ENCODE results near the gene EVX2.

- TF ChIP-seq, protein P1, sequence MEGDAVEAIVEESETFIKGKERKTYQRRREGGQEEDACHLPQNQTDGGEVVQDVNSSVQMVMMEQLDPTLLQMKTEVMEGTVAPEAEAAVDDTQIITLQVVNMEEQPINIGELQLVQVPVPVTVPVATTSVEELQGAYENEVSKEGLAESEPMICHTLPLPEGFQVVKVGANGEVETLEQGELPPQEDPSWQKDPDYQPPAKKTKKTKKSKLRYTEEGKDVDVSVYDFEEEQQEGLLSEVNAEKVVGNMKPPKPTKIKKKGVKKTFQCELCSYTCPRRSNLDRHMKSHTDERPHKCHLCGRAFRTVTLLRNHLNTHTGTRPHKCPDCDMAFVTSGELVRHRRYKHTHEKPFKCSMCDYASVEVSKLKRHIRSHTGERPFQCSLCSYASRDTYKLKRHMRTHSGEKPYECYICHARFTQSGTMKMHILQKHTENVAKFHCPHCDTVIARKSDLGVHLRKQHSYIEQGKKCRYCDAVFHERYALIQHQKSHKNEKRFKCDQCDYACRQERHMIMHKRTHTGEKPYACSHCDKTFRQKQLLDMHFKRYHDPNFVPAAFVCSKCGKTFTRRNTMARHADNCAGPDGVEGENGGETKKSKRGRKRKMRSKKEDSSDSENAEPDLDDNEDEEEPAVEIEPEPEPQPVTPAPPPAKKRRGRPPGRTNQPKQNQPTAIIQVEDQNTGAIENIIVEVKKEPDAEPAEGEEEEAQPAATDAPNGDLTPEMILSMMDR (IDR thresholded peaks at IDR 0.05; ENCODE audit: low read depth, low read length, missing input control) = no peak
- TF ChIP-seq EGR1 (IDR thresholded peaks at IDR 0.05; ENCODE audit: low read depth in 2 of 2) = no peak
- TF ChIP-seq YY1 (IDR thresholded peaks at IDR 0.05) = no peak
- TF ChIP-seq ATF3 (IDR thresholded peaks at IDR 0.05) = no peak
- no peak for TF ChIP-seq GABPA (IDR thresholded peaks at IDR 0.05 in 1 of 2, conservative IDR thresholded peaks at IDR 0.05 in 1 of 2)
- no peak for TF ChIP-seq JUND (IDR thresholded peaks at IDR 0.05)
- no peak for TF ChIP-seq RAD21 (IDR thresholded peaks at IDR 0.05)
- TF ChIP-seq, protein P2, sequence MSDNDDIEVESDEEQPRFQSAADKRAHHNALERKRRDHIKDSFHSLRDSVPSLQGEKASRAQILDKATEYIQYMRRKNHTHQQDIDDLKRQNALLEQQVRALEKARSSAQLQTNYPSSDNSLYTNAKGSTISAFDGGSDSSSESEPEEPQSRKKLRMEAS (IDR thresholded peaks at IDR 0.05) = no peak
- TF ChIP-seq, protein P3, sequence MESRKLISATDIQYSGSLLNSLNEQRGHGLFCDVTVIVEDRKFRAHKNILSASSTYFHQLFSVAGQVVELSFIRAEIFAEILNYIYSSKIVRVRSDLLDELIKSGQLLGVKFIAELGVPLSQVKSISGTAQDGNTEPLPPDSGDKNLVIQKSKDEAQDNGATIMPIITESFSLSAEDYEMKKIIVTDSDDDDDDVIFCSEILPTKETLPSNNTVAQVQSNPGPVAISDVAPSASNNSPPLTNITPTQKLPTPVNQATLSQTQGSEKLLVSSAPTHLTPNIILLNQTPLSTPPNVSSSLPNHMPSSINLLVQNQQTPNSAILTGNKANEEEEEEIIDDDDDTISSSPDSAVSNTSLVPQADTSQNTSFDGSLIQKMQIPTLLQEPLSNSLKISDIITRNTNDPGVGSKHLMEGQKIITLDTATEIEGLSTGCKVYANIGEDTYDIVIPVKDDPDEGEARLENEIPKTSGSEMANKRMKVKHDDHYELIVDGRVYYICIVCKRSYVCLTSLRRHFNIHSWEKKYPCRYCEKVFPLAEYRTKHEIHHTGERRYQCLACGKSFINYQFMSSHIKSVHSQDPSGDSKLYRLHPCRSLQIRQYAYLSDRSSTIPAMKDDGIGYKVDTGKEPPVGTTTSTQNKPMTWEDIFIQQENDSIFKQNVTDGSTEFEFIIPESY (IDR thresholded peaks at IDR 0.05) = no peak
These were observed 7.8 kb upstream of the EVX2 start for GRCh38 chr2:176091329-176092258.

Measured in liver (tissue), 3 donors.